IPS DF 4.7 (cell line): Measurements from ENCODE around the gene UBE2E2.
"Not testable (repeated sequence)": the region's sequence is repeated elsewhere in the genome, so short reads cannot be mapped to it uniquely, and the experiment has no call there.

Source experiments
- DNase-seq: peaks from one replicate; pipeline ENCODE4 v3.0.0-alpha.2; 2013; ENCODE audit warnings: low spot score; ENCODE audit errors: extremely low read depth

UBE2E2 gene

GRCh38 chr3:23612296-23612891 lies 409.3 kb downstream of the UBE2E2 start:
- DNase-seq: no peak

DNA sequence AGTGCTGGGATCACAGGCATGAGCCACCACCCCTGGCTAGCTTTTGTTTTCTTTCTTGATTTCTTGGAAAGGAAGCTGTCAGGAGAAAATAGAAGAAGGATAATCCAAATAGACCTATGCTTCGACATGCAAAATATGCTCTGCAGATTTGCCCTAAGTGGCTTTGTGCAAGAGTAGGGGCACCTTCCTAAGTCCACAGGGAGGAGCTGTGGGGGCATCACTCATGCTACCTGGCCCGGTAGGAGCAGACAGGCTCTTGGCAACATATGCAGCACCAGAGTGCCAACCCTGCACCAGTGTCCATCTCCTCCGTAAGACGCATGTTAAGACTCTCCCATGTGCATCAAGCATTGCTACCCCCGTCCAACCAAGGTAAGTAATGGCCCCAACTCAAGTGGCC lies 411.9 kb downstream of the UBE2E2 start:
- no peak for DNase-seq

- not testable (repeated sequence) for DNase-seq
These were observed 415.3 kb downstream of the UBE2E2 start for GRCh38 chr3:23618475-23618874.

GRCh38 chr3:23619705-23620637 lies 416.8 kb downstream of the UBE2E2 start:
- DNase-seq: no peak

GRCh38 chr3:23620638-23621015 lies 417.5 kb downstream of the UBE2E2 start:
- no peak for DNase-seq

DNA sequence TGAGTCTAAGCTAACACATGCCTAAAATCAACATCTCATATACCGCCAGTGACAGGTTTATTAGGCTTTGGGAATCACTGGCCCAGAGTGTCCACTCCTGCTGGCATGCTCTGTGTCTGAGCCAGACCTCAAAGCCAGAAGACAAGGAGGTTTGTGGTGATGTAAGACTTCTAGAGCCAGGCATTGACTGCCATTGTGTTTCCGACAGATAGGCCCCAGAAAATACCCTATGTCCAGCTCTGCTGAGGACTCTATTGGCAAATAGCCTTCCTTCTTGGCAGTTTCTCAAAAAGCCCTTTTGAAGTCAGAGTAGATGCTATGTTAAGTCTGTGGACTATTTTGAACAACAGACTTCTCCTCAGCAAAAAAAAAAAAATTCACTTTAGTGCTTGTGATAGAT lies 420.7 kb downstream of the UBE2E2 start:
- DNase-seq: no peak

GRCh38 chr3:23624305-23624704 lies 421.2 kb downstream of the UBE2E2 start:
- DNase-seq: no peak

GRCh38 chr3:23626442-23626841 lies 423.3 kb downstream of the UBE2E2 start:
- no peak for DNase-seq

DNA sequence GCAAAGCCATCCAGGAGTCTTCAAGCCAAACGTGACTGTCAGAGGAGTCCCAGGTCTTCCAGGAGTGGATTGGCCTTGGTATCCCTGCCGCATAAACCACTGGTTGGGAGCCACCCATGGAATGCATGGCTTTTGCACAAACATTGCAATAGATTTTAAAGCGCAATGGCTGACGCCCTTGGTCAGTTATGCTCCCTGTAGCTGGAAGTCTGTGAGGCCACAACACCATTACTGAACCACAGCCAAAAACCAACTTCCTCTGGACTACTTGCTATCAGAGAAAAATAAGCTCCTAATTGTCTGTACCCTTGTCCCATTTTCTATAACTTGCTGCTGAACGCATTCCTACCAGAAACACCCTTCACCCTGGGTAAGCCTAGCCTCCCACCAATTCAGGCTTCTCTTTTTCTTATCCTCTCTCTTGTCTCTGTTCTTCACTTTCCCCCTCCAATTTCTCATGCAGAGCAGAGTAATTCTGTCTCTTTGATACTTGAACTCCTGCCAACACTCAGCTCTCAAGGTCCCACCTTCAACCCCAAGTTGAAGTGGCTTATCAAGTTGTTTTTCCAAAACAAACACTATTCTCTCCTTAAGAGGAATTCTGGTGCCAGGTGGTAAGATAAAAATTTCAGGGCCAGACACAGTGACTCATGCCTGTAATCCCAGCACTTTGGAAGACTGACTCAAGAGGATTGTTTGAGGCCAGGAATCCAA lies 426.2 kb downstream of the UBE2E2 start:
- no peak for DNase-seq

DNA sequence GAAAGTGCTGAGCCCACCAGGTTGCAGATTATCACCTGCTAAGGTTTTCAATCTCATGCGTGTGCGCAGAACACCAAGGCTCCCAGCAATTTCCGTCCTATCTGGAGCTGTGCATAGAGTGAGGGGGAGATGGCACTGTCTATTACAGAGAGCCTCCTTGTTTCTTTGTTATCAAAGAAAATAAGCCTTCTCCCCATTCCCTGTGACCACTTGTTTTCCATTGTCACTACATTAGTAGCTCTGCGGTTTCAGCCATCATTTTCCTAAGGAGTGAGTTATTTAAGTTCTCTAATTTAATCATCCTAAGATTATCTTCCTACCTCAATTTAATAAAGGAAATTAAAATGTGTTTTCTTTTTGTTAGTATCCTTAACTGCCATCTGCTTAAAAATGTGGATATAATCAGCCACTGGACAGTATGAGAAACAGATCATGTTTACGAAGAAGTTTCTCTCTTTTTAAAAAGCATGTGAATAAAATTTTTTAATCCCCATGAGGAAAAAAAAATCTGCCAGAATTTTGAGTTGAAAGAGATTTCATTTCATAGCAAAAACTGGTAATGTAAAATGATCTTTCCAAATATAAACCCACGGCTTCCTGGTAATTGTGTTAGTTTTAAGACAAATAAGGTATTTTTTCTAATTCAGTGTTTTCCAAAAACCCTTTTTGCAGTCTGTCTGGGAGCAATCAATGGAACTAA lies 430.3 kb downstream of the UBE2E2 start:
- DNase-seq: no peak

- no peak for DNase-seq
These were observed 434.2 kb downstream of the UBE2E2 start for GRCh38 chr3:23637339-23637738.

DNA sequence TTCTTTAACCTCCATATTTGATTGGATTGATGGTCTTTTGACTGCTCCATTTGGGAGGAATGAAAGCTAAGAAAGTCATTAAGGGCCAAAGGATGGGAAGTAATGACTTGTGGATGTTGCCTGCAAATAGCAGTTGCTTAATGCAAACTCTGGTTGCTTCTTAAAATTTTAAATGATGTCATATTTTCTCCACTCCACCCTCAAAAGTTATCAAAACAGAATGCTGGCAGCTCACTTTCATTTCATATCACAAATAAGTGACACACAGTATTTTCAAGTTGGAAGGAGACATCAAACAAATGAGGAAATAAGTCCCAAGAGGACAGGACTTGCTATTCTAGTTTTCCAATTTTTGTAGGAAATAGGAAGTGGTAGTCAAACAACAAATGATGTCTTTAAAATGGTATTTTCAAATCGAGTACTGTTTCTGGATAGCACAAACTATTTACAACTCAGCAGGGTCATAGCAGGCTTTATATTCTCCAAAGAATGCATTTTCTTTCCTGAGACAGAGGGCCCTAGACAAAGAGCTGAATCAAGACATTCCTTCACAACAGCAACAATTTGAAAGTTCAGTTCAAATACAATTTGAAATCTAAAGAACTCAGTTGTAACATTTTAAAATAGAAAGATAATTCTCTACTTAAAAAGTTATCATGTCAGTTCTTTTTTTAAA lies 437.5 kb downstream of the UBE2E2 start:
- DNase-seq: no peak
